Endothelial cell (in vitro differentiated cells): ENCODE results near the gene OTOF. TPM values are rescaled to one million over a fixed set of nuclear protein-coding genes. Genes with fewer than 3 reads are reported as not detected.

ENCODE experiments used
- DNase-seq: peaks from one replicate; pipeline ENCODE4 v3.0.0; 2021; ENCODE audit warnings: low spot score
- H3K27ac Mint-ChIP-seq: one replicate; pipeline ENCODE4 v1.8.0; 2021; ENCODE audit warnings: mixed read lengths, inconsistent platforms; ENCODE audit not compliant: unreplicated experiment
- H3K27me3 Mint-ChIP-seq: one replicate; pipeline ENCODE4 v1.8.0; 2021; ENCODE audit warnings: mild to moderate bottlenecking, moderate library complexity, mixed read lengths, inconsistent platforms; ENCODE audit not compliant: unreplicated experiment
- H3K36me3 Mint-ChIP-seq: one replicate; pipeline ENCODE4 v1.8.0; 2021; ENCODE audit warnings: mild to moderate bottlenecking, low read depth, mixed read lengths, inconsistent platforms; ENCODE audit not compliant: unreplicated experiment
- H3K4me1 Mint-ChIP-seq: one replicate; pipeline ENCODE4 v1.8.0; 2021; ENCODE audit warnings: mild to moderate bottlenecking, mixed read lengths, inconsistent platforms; ENCODE audit not compliant: unreplicated experiment
- H3K4me3 Mint-ChIP-seq: one replicate; pipeline ENCODE4 v1.8.0; 2021; ENCODE audit warnings: mild to moderate bottlenecking, mixed read lengths, inconsistent platforms; ENCODE audit not compliant: unreplicated experiment
- H3K9me3 Mint-ChIP-seq: one replicate; pipeline ENCODE4 v1.8.0; 2021; ENCODE audit warnings: mixed read lengths, inconsistent platforms; ENCODE audit not compliant: unreplicated experiment
- long read RNA-seq: library from polyadenylated mRNA; unstranded; transcript quantifications from one replicate; pipeline ENCODE4 v2.0.0, GENCODE V29; 2020; ENCODE audit not compliant: unreplicated experiment
- total RNA-seq: library from RNA; stranded (reverse); fragmentation: NEBNext Ultra II Directional; extraction: Animal tissue kit (Norgen Biotek cat#: 25700); gene quantifications from one replicate; pipeline ENCODE4 v1.2.1, GENCODE V29; 2021; ENCODE audit not compliant: unreplicated experiment
- TF ChIP-seq, protein P1 (sequence below): fragments of 200-600 bp; sonication (generic); IDR thresholded peaks from one replicate; pipeline ENCODE4 v1.5.0; 2021; ENCODE audit warnings: antibody characterized with exemption; ENCODE audit not compliant: unreplicated experiment

OTOF gene
- total RNA-seq = 0.13 TPM
- long read RNA-seq = 0 reads

DNA sequence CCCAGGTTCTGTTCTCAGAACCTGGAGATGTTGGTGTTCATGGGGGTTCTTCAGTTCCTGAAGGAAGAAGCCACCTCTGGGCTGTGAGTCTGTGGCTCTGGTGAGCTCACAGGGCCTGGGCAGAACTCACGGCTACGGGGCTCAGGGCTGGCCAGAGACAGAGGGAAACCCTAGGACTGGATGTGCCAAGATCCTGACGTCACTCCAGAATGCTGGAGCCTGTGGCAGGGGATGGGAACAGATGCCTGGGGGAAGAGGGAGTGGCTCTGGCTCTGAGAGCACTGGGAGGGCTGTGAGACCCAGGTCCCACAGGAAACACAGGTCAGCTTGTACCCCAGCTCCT lies at the start of gene OTOF:
Gene OTOF, minus strand, starts transcription at position 214 of the 343 bp plus-strand sequence.
- peaks cover 3% of the 10 kb centered on the region for H3K4me1 Mint-ChIP-seq
- H3K9me3 Mint-ChIP-seq = no peaks in the 10 kb centered on the region
- no peak within 1 kb of the TSS for H3K27ac Mint-ChIP-seq
- DNase-seq = no peak
- H3K36me3 Mint-ChIP-seq = no peaks in the 10 kb centered on the region
- H3K4me3 Mint-ChIP-seq = no peak within 1 kb of the TSS
- TF ChIP-seq, protein P1, sequence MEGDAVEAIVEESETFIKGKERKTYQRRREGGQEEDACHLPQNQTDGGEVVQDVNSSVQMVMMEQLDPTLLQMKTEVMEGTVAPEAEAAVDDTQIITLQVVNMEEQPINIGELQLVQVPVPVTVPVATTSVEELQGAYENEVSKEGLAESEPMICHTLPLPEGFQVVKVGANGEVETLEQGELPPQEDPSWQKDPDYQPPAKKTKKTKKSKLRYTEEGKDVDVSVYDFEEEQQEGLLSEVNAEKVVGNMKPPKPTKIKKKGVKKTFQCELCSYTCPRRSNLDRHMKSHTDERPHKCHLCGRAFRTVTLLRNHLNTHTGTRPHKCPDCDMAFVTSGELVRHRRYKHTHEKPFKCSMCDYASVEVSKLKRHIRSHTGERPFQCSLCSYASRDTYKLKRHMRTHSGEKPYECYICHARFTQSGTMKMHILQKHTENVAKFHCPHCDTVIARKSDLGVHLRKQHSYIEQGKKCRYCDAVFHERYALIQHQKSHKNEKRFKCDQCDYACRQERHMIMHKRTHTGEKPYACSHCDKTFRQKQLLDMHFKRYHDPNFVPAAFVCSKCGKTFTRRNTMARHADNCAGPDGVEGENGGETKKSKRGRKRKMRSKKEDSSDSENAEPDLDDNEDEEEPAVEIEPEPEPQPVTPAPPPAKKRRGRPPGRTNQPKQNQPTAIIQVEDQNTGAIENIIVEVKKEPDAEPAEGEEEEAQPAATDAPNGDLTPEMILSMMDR = no peak
- H3K27me3 Mint-ChIP-seq = peaks cover 10% of the 10 kb centered on the region

DNA sequence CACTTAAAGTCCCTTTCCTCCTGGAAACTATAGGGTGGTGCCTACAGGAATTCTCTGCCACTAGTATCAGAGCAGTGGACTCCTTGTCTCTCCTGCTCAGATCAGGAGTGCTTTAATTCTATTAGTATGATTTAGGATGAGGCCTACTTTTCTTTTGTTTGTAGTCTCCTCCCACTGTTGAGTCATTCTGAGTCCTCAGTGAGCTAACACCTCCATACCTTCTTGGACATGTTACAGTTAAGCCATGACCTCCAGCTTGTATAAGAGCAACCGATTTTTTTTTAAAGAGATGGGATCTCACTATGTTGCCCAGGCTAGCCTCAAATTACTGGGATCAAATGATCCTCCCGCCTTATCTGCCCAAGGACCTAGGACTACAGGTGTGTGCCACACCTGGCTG lies 48.7 kb upstream of the OTOF start:
- H3K27ac Mint-ChIP-seq = no peak overlapping the region
- peaks cover 5% of the 10 kb centered on the region for H3K27me3 Mint-ChIP-seq
- DNase-seq = no peak
- TF ChIP-seq, protein P1 = no peak
- peaks cover 26% of the 10 kb centered on the region for H3K4me1 Mint-ChIP-seq
- peaks cover 3% of the 10 kb centered on the region for H3K36me3 Mint-ChIP-seq
- H3K9me3 Mint-ChIP-seq = no peaks in the 10 kb centered on the region
- no peak overlapping the region for H3K4me3 Mint-ChIP-seq

DNA sequence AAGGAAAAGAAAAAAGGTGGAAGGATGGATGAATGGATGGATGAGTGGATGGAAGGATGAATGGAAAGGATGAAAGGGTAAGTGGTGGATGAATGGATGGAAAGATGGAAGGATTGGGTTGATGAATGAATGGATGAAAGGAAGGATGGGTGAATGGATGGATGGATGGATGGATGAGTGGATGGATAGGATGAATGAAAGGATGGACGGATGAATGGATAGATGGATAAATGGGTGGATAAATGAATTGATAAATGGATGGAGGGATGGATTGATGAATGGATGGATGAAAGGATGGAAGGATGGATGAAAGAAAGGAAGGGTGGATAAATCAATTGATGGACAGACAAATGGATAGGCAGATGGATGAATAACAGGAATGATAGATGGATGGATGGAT lies 48.2 kb upstream of the OTOF start:
- no peak for DNase-seq
- no peak overlapping the region for H3K27ac Mint-ChIP-seq
- H3K4me3 Mint-ChIP-seq = no peak overlapping the region
- no peaks in the 10 kb centered on the region for H3K9me3 Mint-ChIP-seq
- TF ChIP-seq, protein P1 = no peak
- peaks cover 30% of the 10 kb centered on the region for H3K4me1 Mint-ChIP-seq
- H3K36me3 Mint-ChIP-seq = no peaks in the 10 kb centered on the region
- H3K27me3 Mint-ChIP-seq = peaks cover 4% of the 10 kb centered on the region

DNA sequence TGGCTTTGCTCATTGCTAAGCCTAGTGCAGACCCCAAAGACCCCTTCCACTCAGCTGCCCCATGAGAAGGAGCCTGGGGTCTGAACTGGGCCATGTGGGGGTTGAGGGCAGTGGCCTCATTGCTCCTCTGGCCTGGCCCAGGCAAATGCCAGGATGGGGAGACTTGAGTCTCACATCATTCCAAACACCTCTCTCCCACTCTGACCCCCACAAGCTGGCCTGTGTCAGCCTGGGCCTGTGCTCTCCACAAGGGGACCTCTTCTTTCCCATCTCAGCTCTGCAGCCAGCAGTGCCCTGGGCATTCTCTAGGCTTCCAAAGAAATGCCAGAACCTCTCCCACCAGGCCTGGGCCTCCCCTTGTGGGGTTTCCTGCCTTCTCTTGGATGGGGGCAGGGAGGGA lies 45.8 kb upstream of the OTOF start:
- Mint-ChIP-seq H3K27ac (no peak overlapping the region), H3K4me3 (no peak overlapping the region), H3K27me3 (no peaks in the 10 kb centered on the region), H3K4me1 (peaks cover 37% of the 10 kb centered on the region), H3K36me3 (no peaks in the 10 kb centered on the region), H3K9me3 (no peaks in the 10 kb centered on the region)
- TF ChIP-seq, protein P1 = no peak
- DNase-seq = no peak

DNA sequence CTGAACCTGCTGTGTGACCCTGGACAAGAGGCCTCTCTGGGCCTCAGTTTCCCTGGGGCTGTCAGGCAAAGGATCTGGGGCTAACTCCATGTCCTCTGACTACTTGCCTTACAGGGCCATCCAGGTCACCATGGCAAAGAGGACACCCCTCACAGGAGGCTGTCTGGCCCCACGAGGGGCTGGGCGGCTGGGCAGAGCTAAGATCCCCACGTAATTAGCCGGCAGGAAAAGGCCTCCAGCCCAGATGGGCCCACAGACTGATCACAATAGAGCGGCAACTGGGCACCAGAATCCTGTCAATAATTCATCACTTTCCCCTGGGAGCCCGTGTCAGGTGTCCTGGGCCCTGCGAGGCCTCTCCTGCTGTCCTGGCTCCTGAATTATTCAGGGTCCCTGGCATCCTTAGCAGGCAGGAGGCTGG lies 44.8 kb upstream of the OTOF start:
- Mint-ChIP-seq H3K4me3 (no peak overlapping the region), H3K27ac (no peak overlapping the region), H3K4me1 (peaks cover 36% of the 10 kb centered on the region), H3K9me3 (no peaks in the 10 kb centered on the region), H3K27me3 (no peaks in the 10 kb centered on the region), H3K36me3 (no peaks in the 10 kb centered on the region)
- TF ChIP-seq, protein P1 = no peak
- DNase-seq = no peak
